HepG2 (cell line): ENCODE results near the gene MTPN. TPM values are rescaled to one million over a fixed set of nuclear protein-coding genes. Genes with fewer than 3 reads are reported as not detected.

Experiments used
- ATAC-seq: fragments of 200-7000 bp; cut with Tn5 transposase; 3 replicates; pipeline ENCODE4 v1.9.1; 2020; ENCODE audit warnings: mild to moderate bottlenecking, moderate library complexity
- BruUV-seq: library from RNA; stranded (reverse); fragments of 400-500 nt; replicated peaks from 2 replicates; lab custom pipeline; 2021; lab: Mats Ljungman, UMichigan
- CTCF ChIA-PET: fragments of 300-600 bp; formaldehyde crosslinking; extraction: SDS; loops from one replicate; lab custom pipeline; 2021; ENCODE audit warnings: low total read pairs, inconsistent platforms, low intra/inter-chr PET ratio; lab: Yijun Ruan, JAX
- POLR2A ChIA-PET: fragments of 350-600 bp; sonication (Branson Sonifier 250); formaldehyde crosslinking; loops from one replicate; lab custom pipeline; 2020; ENCODE audit warnings: antibody characterized with exemption, inconsistent platforms; lab: Yijun Ruan, JAX
- DNase-seq: peaks from one replicate; pipeline ENCODE4 v3.0.0-alpha.2; 2015; ENCODE audit warnings: low spot score
- FAIRE-seq: peaks from 3 replicates; lab custom pipeline; 2011; peaks lifted over from hg19 to GRCh38; lab: Jason Lieb, UNC
- H2AFZ ChIP-seq: one replicate; pipeline ENCODE4 v1.6.1; 2011; ENCODE audit warnings: low read length, inconsistent platforms
- H3K27ac ChIP-seq: fragments of 300-600 bp; 3 replicates; pipeline ENCODE4 v1.8.0; 2011; ENCODE audit warnings: mixed run types, mild to moderate bottlenecking, mixed read lengths, low read length, inconsistent platforms; ENCODE audit not compliant: insufficient read depth; ENCODE audit errors: extremely low read length
- H3K27me3 ChIP-seq, 2 experiments: fragments of 200-600 bp in 1 of 2; 2 replicates in 1 of 2; 3 replicates in 1 of 2; pipeline versions ENCODE4 v1.6.0 to v1.8.0; 2011; ENCODE audit warnings: low read length in 2 of 2, mild to moderate bottlenecking in 2 of 2, moderate library complexity in 2 of 2, inconsistent platforms in 1 of 2; ENCODE audit not compliant: insufficient read depth in 2 of 2, control insufficient read depth in 1 of 2
- H3K36me3 ChIP-seq, 2 experiments: fragments of 200-600 bp in 1 of 2; replicated peaks in 1 of 2; 2 replicates in 1 of 2; 3 replicates in 1 of 2; pipeline versions ENCODE4 v1.5.1 to v1.8.0; 2011; ENCODE audit warnings: low read length in 2 of 2, inconsistent platforms in 1 of 2; ENCODE audit not compliant: insufficient read depth in 2 of 2, control insufficient read depth in 1 of 2
- H3K4me1 ChIP-seq: 2 replicates; pipeline ENCODE4 v1.5.1; 2012; ENCODE audit warnings: low read length, inconsistent platforms; ENCODE audit not compliant: insufficient read depth
- H3K4me2 ChIP-seq: 2 replicates; pipeline ENCODE4 v1.6.0; 2011; ENCODE audit warnings: low read depth, low read length, inconsistent platforms
- H3K4me3 ChIP-seq, 3 experiments: fragments of 200-600 bp in 1 of 3; sonication (generic), shearing (Covaris generic) in 1 of 3; replicated peaks in 1 of 3; 2 replicates each; pipeline ENCODE4 v1.5.1; 2011 to 2016; ENCODE audit warnings: low read length in 3 of 3, inconsistent platforms in 2 of 3, low read depth in 2 of 3, mild to moderate bottlenecking in 2 of 3, control low read depth in 1 of 3, mixed read lengths in 1 of 3; ENCODE audit not compliant: insufficient read depth in 1 of 3
- H3K79me2 ChIP-seq: one replicate; pipeline ENCODE4 v1.6.1; 2011; ENCODE audit warnings: low read length, inconsistent platforms; ENCODE audit not compliant: insufficient read depth
- H3K9ac ChIP-seq: 2 replicates; pipeline ENCODE4 v1.6.0; 2011; ENCODE audit warnings: mild to moderate bottlenecking, low read depth, low read length, inconsistent platforms; ENCODE audit not compliant: insufficient read depth
- H3K9me3 ChIP-seq: 2 replicates; pipeline ENCODE4 v1.5.1; 2012; ENCODE audit warnings: mild to moderate bottlenecking, low read length
- H4K20me1 ChIP-seq: 2 replicates; pipeline ENCODE4 v1.6.0; 2011; ENCODE audit warnings: inconsistent platforms, mild to moderate bottlenecking, low read length, moderate library complexity; ENCODE audit not compliant: insufficient read depth
- HNF4A ChIP-seq: sonication (generic); formaldehyde crosslinking; IDR thresholded peaks from 2 replicates; pipeline ENCODE4 v1.4.0; 2020; ENCODE audit warnings: missing genetic modification reagents
- MLXIP ChIP-seq: sonication (generic); formaldehyde crosslinking; IDR thresholded peaks from 2 replicates; pipeline ENCODE4 v1.9.0; 2021; ENCODE audit warnings: missing genetic modification reagents, borderline replicate concordance
- NBN ChIP-seq: fragments of 450-650 bp; conservative IDR thresholded peaks from 2 replicates; pipeline ENCODE4 v1.6.1; 2017
- PHF8 ChIP-seq: sonication (generic); formaldehyde crosslinking; IDR thresholded peaks from 2 replicates; pipeline ENCODE4 v1.5.0; 2020; ENCODE audit warnings: missing genetic modification reagents
- SAP130 ChIP-seq: IDR thresholded peaks from 2 replicates; pipeline ENCODE4 v1.6.1; 2016; ENCODE audit warnings: low read depth
- SRSF9 ChIP-seq: fragments of 200-400 bp; formaldehyde crosslinking; IDR thresholded peaks from 2 replicates; pipeline ENCODE4 v1.6.1; 2018; ENCODE audit warnings: borderline replicate concordance, mild to moderate bottlenecking, low read depth, low read length; ENCODE audit not compliant: insufficient read depth, poor library complexity, severe bottlenecking
- TMF1 ChIP-seq: sonication (generic); formaldehyde crosslinking; IDR thresholded peaks from 2 replicates; pipeline ENCODE4 v1.8.1; 2022; ENCODE audit warnings: low read depth, missing genetic modification reagents
- TOE1 ChIP-seq: sonication (generic); formaldehyde crosslinking; IDR thresholded peaks from 2 replicates; pipeline ENCODE4 v1.4.0; 2020; ENCODE audit warnings: mild to moderate bottlenecking, missing genetic modification reagents
- ZMAT3 ChIP-seq: sonication (generic); formaldehyde crosslinking; conservative IDR thresholded peaks from 2 replicates; pipeline ENCODE4 v1.7.0; 2021; ENCODE audit warnings: missing genetic modification reagents
- ZNF333 ChIP-seq: sonication (generic); formaldehyde crosslinking; IDR thresholded peaks from 2 replicates; pipeline ENCODE4 v1.4.0; 2020; ENCODE audit warnings: mild to moderate bottlenecking, missing genetic modification reagents, borderline replicate concordance
- ZNF367 ChIP-seq: sonication (generic); formaldehyde crosslinking; IDR thresholded peaks from 2 replicates; pipeline ENCODE4 v1.4.0; 2020; ENCODE audit warnings: missing genetic modification reagents, borderline replicate concordance
- WGBS: methylation state at CpG from one replicate; pipeline ENCODE4 v1.1.6; 2017; ENCODE audit warnings: low lambda C conversion rate; 5-methylcytosine and 5-hydroxymethylcytosine counted together
- in situ Hi-C: cut with HindIII; loops from 2 replicates; pipeline ENCODE4 v1.10.0; 2017; ENCODE audit warnings: low pct_unique_long_range_greater_than_20kb; ENCODE audit not compliant: extremely low pct_ligation_motif_present
- intact Hi-C: fragments of 100-400 bp; cut with micrococcal nuclease; formaldehyde crosslinking; loops from one replicate; pipeline ENCODE4 v1.10.0; 2022; ENCODE audit not compliant: unreplicated experiment
- polyA plus RNA-seq, 8 experiments: library from polyadenylated mRNA; depleted of rRNA in 3 of 8; stranded (reverse) in 7 of 8; unstranded in 1 of 8; fragments of >200 nt; fragmentation: Illumina TruSeq in 4 of 8; extraction: Trizol in 4 of 8; gene quantifications; 2 replicates each; pipeline versions ENCODE4 v1.2.1 to v1.2.3, GENCODE V29; 2011 to 2016; ENCODE audit warnings: low read depth in 4 of 8, missing spikeins in 1 of 8, mixed read lengths in 1 of 8; ENCODE audit not compliant: insufficient read depth in 1 of 8
- total RNA-seq, 5 experiments: library from RNA; depleted of rRNA; stranded (reverse); fragments of >200 nt; fragmentation: Illumina TruSeq; extraction: Trizol; gene quantifications; 2 replicates each; pipeline ENCODE4 v1.2.3, GENCODE V29; 2016; ENCODE audit warnings: low read depth in 1 of 5
- TF ChIP-seq, protein P1 (sequence below): sonication (generic); formaldehyde crosslinking; IDR thresholded peaks from 2 replicates; pipeline ENCODE4 v1.8.1; 2023; ENCODE audit warnings: mild to moderate bottlenecking, missing genetic modification reagents

The MTPN gene
- total and polyA plus RNA-seq, 2 of the 13 experiments (the other 11 are each of a cell fraction or from before 2014, with no cell fraction given), result 31.1 to 71.7 TPM

DNA sequence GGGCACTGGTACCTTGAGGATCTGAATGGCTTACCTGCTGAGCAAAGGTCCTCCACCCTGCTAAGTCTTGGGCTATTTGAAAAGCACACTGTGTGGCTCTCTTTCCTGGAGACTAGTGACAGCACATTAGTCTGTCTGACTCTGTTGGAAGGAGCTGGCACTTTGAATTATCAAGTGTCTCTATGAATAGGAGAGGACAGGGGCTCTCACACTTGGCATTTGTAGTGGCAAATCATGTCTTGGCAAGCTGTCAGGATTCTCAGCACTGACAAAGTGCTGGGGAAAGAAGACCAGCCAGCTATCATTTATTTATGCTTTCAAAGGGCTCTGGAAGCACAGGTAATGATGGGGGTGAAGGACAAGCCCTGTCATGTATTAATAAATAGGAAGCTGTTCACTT is 62.8 kb downstream of the MTPN start (continued):
- TF ChIP-seq MLXIP (CRISPR knock-in tag) (no peak), SAP130 (CRISPR knock-in tag) (no peak), NBN (no peak), TMF1 (CRISPR knock-in tag) (no peak), PHF8 (CRISPR knock-in tag) (no peak)

GRCh38 chr7:135913404-135913803 is 63.8 kb downstream of the MTPN start:
- no peak overlapping the region for H2AFZ ChIP-seq
- no peak overlapping the region for H3K27ac ChIP-seq
- intact Hi-C loops (no loop called here), in situ Hi-C loops (no loop called here)
- ATAC-seq, result no peak
- no peaks in the 10 kb centered on the region for H3K27me3 ChIP-seq
- H3K4me3 ChIP-seq, result no peak overlapping the region
- ChIA-PET CTCF (no interaction called here), POLR2A (no interaction called here)
- no peaks in the 10 kb centered on the region for H4K20me1 ChIP-seq
- no TSS peak for BruUV-seq
- no peak for DNase-seq
- no peak for FAIRE-seq
- TF ChIP-seq, protein P1, sequence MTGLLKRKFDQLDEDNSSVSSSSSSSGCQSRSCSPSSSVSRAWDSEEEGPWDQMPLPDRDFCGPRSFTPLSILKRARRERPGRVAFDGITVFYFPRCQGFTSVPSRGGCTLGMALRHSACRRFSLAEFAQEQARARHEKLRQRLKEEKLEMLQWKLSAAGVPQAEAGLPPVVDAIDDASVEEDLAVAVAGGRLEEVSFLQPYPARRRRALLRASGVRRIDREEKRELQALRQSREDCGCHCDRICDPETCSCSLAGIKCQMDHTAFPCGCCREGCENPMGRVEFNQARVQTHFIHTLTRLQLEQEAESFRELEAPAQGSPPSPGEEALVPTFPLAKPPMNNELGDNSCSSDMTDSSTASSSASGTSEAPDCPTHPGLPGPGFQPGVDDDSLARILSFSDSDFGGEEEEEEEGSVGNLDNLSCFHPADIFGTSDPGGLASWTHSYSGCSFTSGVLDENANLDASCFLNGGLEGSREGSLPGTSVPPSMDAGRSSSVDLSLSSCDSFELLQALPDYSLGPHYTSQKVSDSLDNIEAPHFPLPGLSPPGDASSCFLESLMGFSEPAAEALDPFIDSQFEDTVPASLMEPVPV, result no peak
- TF ChIP-seq SRSF9 (no peak), TOE1 (CRISPR knock-in tag) (no peak), ZNF333 (CRISPR knock-in tag) (no peak), ZNF367 (CRISPR knock-in tag) (no peak), HNF4A (CRISPR knock-in tag) (no peak), ZMAT3 (CRISPR knock-in tag) (no peak)
- H3K79me2 ChIP-seq, result no peaks in the 10 kb centered on the region
- no peak overlapping the region for H3K4me2 ChIP-seq
- H3K36me3 ChIP-seq, result no peaks in the 10 kb centered on the region
- no peak overlapping the region for H3K9ac ChIP-seq
- H3K4me1 ChIP-seq, result no peaks in the 10 kb centered on the region
- no peaks in the 10 kb centered on the region for H3K9me3 ChIP-seq
- 32% methylated on average over 2 of the region's 2 CpGs for WGBS
